Mesothelial cell of epicardium (in vitro differentiated cells): ENCODE data around the gene LILRA6. TPM values are rescaled to one million over a fixed set of nuclear protein-coding genes. Genes with fewer than 3 reads are reported as not detected.
"Not testable (repeated sequence)": the region's sequence is repeated elsewhere in the genome, so short reads cannot be mapped to it uniquely, and the experiment has no call there.

ENCODE experiments used
- DNase-seq, 2 experiments: peaks; one replicate each; pipeline ENCODE4 v3.0.0; 2021; ENCODE audit warnings: low spot score in 2 of 2; ENCODE audit not compliant: unreplicated experiment in 2 of 2
- H3K27ac Mint-ChIP-seq: 2 replicates; pipeline ENCODE4 v1.8.0; 2021; ENCODE audit warnings: mixed read lengths
- H3K27me3 Mint-ChIP-seq: 2 replicates; pipeline ENCODE4 v1.8.0; 2021; ENCODE audit warnings: low read depth, mixed read lengths
- H3K36me3 Mint-ChIP-seq: 2 replicates; pipeline ENCODE4 v1.8.0; 2021; ENCODE audit warnings: mixed read lengths
- H3K4me1 Mint-ChIP-seq: 2 replicates; pipeline ENCODE4 v1.8.0; 2021; ENCODE audit warnings: mixed read lengths
- H3K4me3 Mint-ChIP-seq: 2 replicates; pipeline ENCODE4 v1.8.0; 2021; ENCODE audit warnings: mild to moderate bottlenecking, moderate library complexity, mixed read lengths
- H3K9me3 Mint-ChIP-seq: 2 replicates; pipeline ENCODE4 v1.8.0; 2021; ENCODE audit warnings: mixed read lengths
- CTCF ChIP-seq: fragments of 200-600 bp; sonication (generic); IDR thresholded peaks from one replicate; pipeline ENCODE4 v1.5.0; 2021; ENCODE audit warnings: antibody characterized with exemption; ENCODE audit not compliant: unreplicated experiment
- total RNA-seq: library from RNA; stranded (reverse); gene quantifications from 3 replicates; pipeline ENCODE4 v1.2.1, GENCODE V29; 2021

LILRA6 gene
- total RNA-seq, 1 donor from 2014 or later, result not detected

DNA sequence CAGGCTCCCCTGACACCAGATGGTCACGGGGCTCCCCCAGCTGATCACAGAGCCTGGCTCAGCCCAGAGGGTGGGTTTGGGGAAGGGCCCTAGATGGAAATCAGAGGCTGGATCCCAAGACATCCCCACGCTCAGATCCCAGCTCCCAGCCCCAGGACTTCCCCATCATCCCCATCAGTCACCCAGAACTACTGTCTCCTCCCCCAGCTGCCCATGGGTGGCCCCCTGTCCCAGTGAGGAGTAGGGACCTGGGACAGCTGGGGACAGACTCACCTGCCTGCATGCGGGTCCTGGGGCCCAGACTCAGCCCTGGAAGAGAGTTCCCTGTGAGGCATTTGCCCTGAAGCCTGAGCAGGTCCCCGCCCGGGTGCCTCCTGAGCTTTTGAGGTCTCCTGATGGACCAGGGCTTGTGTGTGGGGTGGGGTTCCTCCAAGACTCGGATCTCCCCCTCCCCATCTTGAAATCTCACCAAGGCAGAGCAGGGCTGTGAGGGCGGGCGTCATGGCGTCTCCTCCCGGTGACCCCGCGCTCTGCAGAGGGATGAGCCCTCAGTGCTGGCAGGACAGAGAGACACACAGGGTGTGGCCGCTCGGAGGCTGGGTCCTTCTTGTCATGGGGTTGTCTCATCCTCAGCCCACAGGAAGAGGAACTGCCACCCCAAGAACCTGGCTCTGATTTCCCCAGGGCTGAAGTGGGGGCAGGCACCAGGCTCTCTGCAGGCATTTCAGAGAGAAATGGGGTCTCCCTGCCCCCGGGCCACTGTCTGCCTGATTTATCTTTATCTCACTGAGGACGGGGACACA is 19.9 kb downstream of the LILRA6 start, which contains the start of gene LILRB3:
Gene LILRB3 (minus strand): TSS at position 534 of the 803 bp plus-strand sequence. CDS start 31 bp downstream, at position 503.
- H3K4me3 Mint-ChIP-seq, H3K9me3 Mint-ChIP-seq, DNase-seq, H3K36me3 Mint-ChIP-seq: not testable (repeated sequence)
- H3K27ac Mint-ChIP-seq, result peak within 1 kb of the TSS; percentile 5
- peaks cover 11% of the 10 kb centered on the region for H3K4me1 Mint-ChIP-seq
- peaks cover 18% of the 10 kb centered on the region for H3K27me3 Mint-ChIP-seq

DNA sequence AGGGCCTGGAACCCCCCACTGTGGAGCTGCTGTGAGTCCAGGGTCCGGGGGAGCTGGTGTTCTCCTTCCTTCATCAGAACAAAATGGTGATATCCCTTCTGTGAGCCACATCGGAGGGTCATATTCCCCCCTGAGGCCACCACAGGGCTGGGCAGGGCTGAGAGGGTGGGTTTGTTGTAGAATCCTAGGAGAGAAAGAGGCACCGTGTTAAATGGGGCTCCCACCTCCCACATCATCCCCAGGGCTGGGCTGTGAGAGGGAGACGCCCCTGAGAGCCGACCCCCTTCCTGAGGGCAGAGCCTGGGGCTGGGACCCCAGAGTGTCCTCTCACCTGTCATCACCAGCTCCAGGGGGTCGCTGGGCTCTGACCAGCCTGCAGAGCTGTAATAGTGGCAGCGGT is 20.6 kb downstream of the LILRA6 start:
- Mint-ChIP-seq H3K27me3 (peaks cover 16% of the 10 kb centered on the region), H3K4me1 (peaks cover 11% of the 10 kb centered on the region)
- H3K27ac Mint-ChIP-seq, H3K36me3 Mint-ChIP-seq, DNase-seq, H3K4me3 Mint-ChIP-seq, H3K9me3 Mint-ChIP-seq: not testable (repeated sequence)

- DNase-seq, H3K4me3 Mint-ChIP-seq, H3K36me3 Mint-ChIP-seq, H3K27ac Mint-ChIP-seq, H3K9me3 Mint-ChIP-seq: not testable (repeated sequence)
- peaks cover 12% of the 10 kb centered on the region for H3K27me3 Mint-ChIP-seq
- peaks cover 11% of the 10 kb centered on the region for H3K4me1 Mint-ChIP-seq
These were observed 22.9 kb downstream of the LILRA6 start for GRCh38 chr19:54219702-54220101.

GRCh38 chr19:54218960-54219661 is 23.5 kb downstream of the LILRA6 start:
- H3K4me1 Mint-ChIP-seq, result peaks cover 11% of the 10 kb centered on the region
- no peak overlapping the region for H3K4me3 Mint-ChIP-seq
- no peak overlapping the region for H3K27ac Mint-ChIP-seq
- H3K9me3 Mint-ChIP-seq, result no peaks in the 10 kb centered on the region
- peaks cover 11% of the 10 kb centered on the region for H3K27me3 Mint-ChIP-seq
- peaks cover 4% of the 10 kb centered on the region for H3K36me3 Mint-ChIP-seq
- no peak for TF ChIP-seq CTCF
- DNase-seq, result no peak

DNA sequence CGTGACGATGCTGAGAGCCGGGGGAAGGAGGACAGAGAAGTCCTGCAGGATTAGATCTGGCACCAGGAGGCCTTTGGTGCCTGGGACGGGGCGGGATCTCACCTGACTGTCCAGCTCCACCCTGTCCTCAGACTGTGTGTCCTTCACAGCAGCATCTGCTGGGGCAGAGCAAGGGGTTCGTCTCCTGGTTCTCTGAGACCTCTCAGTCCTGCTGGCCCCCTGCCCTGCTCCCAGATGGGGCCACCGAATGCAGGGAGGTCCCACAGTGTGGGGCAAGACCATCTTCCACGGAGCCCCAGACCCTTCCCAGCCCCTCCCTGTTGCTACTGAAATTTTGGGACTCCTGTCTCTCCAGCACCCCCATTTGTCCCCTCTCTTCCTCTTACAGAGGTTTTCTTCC is 24.3 kb downstream of the LILRA6 start:
- no peak overlapping the region for H3K4me3 Mint-ChIP-seq
- H3K27me3 Mint-ChIP-seq, result peaks cover 3% of the 10 kb centered on the region
- TF ChIP-seq CTCF, result no peak
- no peaks in the 10 kb centered on the region for H3K9me3 Mint-ChIP-seq
- DNase-seq, result no peak
- H3K4me1 Mint-ChIP-seq, result peaks cover 4% of the 10 kb centered on the region
- H3K27ac Mint-ChIP-seq, result no peak overlapping the region
- H3K36me3 Mint-ChIP-seq, result peaks cover 4% of the 10 kb centered on the region

GRCh38 chr19:54217517-54218247 is 24.9 kb downstream of the LILRA6 start:
- not testable (repeated sequence) for DNase-seq, H3K27me3 Mint-ChIP-seq, H3K4me3 Mint-ChIP-seq, H3K27ac Mint-ChIP-seq, H3K36me3 Mint-ChIP-seq, H3K4me1 Mint-ChIP-seq, H3K9me3 Mint-ChIP-seq

- no peaks in the 10 kb centered on the region for H3K9me3 Mint-ChIP-seq
- no peak for DNase-seq
- H3K4me1 Mint-ChIP-seq, result peaks cover 2% of the 10 kb centered on the region
- TF ChIP-seq CTCF, result no peak
- peaks cover 9% of the 10 kb centered on the region for H3K36me3 Mint-ChIP-seq
- no peak overlapping the region for H3K27ac Mint-ChIP-seq
- no peak overlapping the region for H3K4me3 Mint-ChIP-seq
- peaks cover 1% of the 10 kb centered on the region for H3K27me3 Mint-ChIP-seq
These were observed 25.7 kb downstream of the LILRA6 start for GRCh38 chr19:54216869-54217268.

DNA sequence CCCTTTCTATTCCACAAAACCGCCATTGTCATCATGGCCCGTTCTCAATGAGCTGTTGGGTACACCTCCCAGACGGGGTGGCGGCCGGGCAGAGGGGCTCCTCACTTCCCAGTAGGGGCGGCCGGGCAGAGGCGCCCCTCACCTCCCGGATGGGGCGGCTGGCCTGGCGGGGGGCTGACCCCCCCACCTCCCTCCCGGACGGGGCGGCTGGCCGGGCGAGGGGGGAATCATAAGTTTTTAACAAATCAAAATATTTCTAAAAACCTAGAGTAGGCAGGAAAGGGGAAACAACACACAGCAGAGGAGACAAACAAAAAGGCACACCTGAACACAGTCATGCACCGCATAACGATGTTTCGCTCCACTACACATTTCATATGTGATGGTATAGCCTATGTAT is 27.9 kb downstream of the LILRA6 start:
- H3K27me3 Mint-ChIP-seq, H3K4me3 Mint-ChIP-seq, DNase-seq, H3K27ac Mint-ChIP-seq, H3K9me3 Mint-ChIP-seq: not testable (repeated sequence)
- peaks cover 16% of the 10 kb centered on the region for H3K4me1 Mint-ChIP-seq
- peaks cover 14% of the 10 kb centered on the region for H3K36me3 Mint-ChIP-seq

DNA sequence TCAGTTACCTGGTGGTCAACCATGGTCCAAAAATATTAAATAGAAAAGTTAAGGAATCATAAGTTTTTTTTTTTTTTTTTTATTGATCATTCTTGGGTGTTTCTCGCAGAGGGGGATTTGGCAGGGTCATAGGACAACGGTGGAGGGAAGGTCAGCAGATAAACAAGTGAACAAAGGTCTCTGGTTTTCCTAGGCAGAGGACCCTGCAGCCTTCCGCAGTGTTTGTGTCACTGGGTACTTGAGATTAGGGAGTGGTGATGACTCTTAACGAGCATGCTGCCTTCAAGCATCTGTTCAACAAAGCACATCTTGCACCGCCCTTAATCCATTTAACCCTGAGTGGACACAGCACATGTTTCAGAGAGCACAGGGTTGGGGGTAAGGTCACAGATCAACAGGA is 28.4 kb downstream of the LILRA6 start:
- H3K27ac Mint-ChIP-seq, H3K9me3 Mint-ChIP-seq, H3K27me3 Mint-ChIP-seq, DNase-seq, H3K4me3 Mint-ChIP-seq: not testable (repeated sequence)
- Mint-ChIP-seq H3K4me1 (peaks cover 21% of the 10 kb centered on the region), H3K36me3 (peaks cover 14% of the 10 kb centered on the region)
